ENCODE data around the gene RANBP17.

The RANBP17 gene

GRCh38 chr5:171318026-171318425 lies 456.2 kb downstream of the RANBP17 start:
- H3K27me3 Mint-ChIP-seq (ENCODE audit: low read depth): peaks cover 79% of the 10 kb centered on the region

GRCh38 chr5:171321447-171321846 lies 459.6 kb downstream of the RANBP17 start:
- H3K27me3 Mint-ChIP-seq (ENCODE audit: low read depth): peaks cover 70% of the 10 kb centered on the region
- no peaks in the 10 kb centered on the region for H3K4me1 Mint-ChIP-seq (ENCODE audit: low read depth)
- H3K27ac Mint-ChIP-seq: no peak overlapping the region
- H3K36me3 Mint-ChIP-seq (ENCODE audit: low read depth): no peaks in the 10 kb centered on the region
- no peaks in the 10 kb centered on the region for H3K9me3 Mint-ChIP-seq
- no peak for DNase-seq (ENCODE audit: low spot score)
- H3K4me3 Mint-ChIP-seq: no peak overlapping the region

More at GRCh38 chr5:171318026-171318425, 456.2 kb downstream of the RANBP17 start:
- DNase-seq (ENCODE audit: low spot score): no peak
- Mint-ChIP-seq H3K4me3 (no peak overlapping the region), H3K27ac (no peak overlapping the region), H3K36me3 (ENCODE audit: low read depth) (peaks cover under 1% of the 10 kb centered on the region), H3K9me3 (no peaks in the 10 kb centered on the region), H3K4me1 (ENCODE audit: low read depth) (peaks cover 8% of the 10 kb centered on the region)

GRCh38 chr5:171322527-171322926 lies 460.7 kb downstream of the RANBP17 start:
- no peak overlapping the region for H3K4me3 Mint-ChIP-seq
- no peak overlapping the region for H3K27ac Mint-ChIP-seq
- H3K36me3 Mint-ChIP-seq (ENCODE audit: low read depth): no peaks in the 10 kb centered on the region
- H3K27me3 Mint-ChIP-seq (ENCODE audit: low read depth): peaks cover 69% of the 10 kb centered on the region
- no peaks in the 10 kb centered on the region for H3K9me3 Mint-ChIP-seq
- no peak for DNase-seq (ENCODE audit: low spot score)
- H3K4me1 Mint-ChIP-seq (ENCODE audit: low read depth): no peaks in the 10 kb centered on the region

- Mint-ChIP-seq H3K4me3 (no peak overlapping the region), H3K4me1 (ENCODE audit: low read depth) (no peaks in the 10 kb centered on the region), H3K9me3 (no peaks in the 10 kb centered on the region), H3K27ac (no peak overlapping the region), H3K36me3 (ENCODE audit: low read depth) (no peaks in the 10 kb centered on the region), H3K27me3 (ENCODE audit: low read depth) (peaks cover 69% of the 10 kb centered on the region)
- DNase-seq (ENCODE audit: low spot score): no peak
Measured at GRCh38 chr5:171323007-171323406, 461.2 kb downstream of the RANBP17 start.

GRCh38 chr5:171323806-171324632 lies 462.2 kb downstream of the RANBP17 start:
- peaks cover 60% of the 10 kb centered on the region for H3K27me3 Mint-ChIP-seq (ENCODE audit: low read depth)

GRCh38 chr5:171330021-171330420 lies 468.2 kb downstream of the RANBP17 start:
- H3K27me3 Mint-ChIP-seq (ENCODE audit: low read depth): peaks cover 27% of the 10 kb centered on the region
- no peak for DNase-seq (ENCODE audit: low spot score)
- no peaks in the 10 kb centered on the region for H3K9me3 Mint-ChIP-seq
- H3K4me3 Mint-ChIP-seq: no peak overlapping the region
- no peaks in the 10 kb centered on the region for H3K4me1 Mint-ChIP-seq (ENCODE audit: low read depth)
- H3K36me3 Mint-ChIP-seq (ENCODE audit: low read depth): no peaks in the 10 kb centered on the region
- H3K27ac Mint-ChIP-seq: no peak overlapping the region

More at GRCh38 chr5:171323806-171324632, 462.2 kb downstream of the RANBP17 start:
- no peak overlapping the region for H3K4me3 Mint-ChIP-seq
- DNase-seq (ENCODE audit: low spot score): no peak
- H3K27ac Mint-ChIP-seq: no peak overlapping the region
- no peaks in the 10 kb centered on the region for H3K9me3 Mint-ChIP-seq
- no peaks in the 10 kb centered on the region for H3K36me3 Mint-ChIP-seq (ENCODE audit: low read depth)
- H3K4me1 Mint-ChIP-seq (ENCODE audit: low read depth): no peaks in the 10 kb centered on the region

- Mint-ChIP-seq H3K27me3 (ENCODE audit: low read depth) (peaks cover 35% of the 10 kb centered on the region), H3K9me3 (no peaks in the 10 kb centered on the region), H3K36me3 (ENCODE audit: low read depth) (no peaks in the 10 kb centered on the region), H3K27ac (no peak overlapping the region), H3K4me1 (ENCODE audit: low read depth) (no peaks in the 10 kb centered on the region), H3K4me3 (no peak overlapping the region)
- no peak for DNase-seq (ENCODE audit: low spot score)
Measured at GRCh38 chr5:171335616-171336015, 473.8 kb downstream of the RANBP17 start.

GRCh38 chr5:171336521-171337209 lies 474.8 kb downstream of the RANBP17 start:
- Mint-ChIP-seq H3K36me3 (ENCODE audit: low read depth) (no peaks in the 10 kb centered on the region), H3K4me1 (ENCODE audit: low read depth) (no peaks in the 10 kb centered on the region), H3K27ac (no peak overlapping the region), H3K27me3 (ENCODE audit: low read depth) (peaks cover 35% of the 10 kb centered on the region), H3K4me3 (no peak overlapping the region), H3K9me3 (no peaks in the 10 kb centered on the region)
- DNase-seq (ENCODE audit: low spot score): no peak

GRCh38 chr5:171337210-171337569 lies 475.4 kb downstream of the RANBP17 start:
- no peaks in the 10 kb centered on the region for H3K36me3 Mint-ChIP-seq (ENCODE audit: low read depth)
- no peaks in the 10 kb centered on the region for H3K9me3 Mint-ChIP-seq

GRCh38 chr5:171340042-171340441 lies 478.2 kb downstream of the RANBP17 start:
- Mint-ChIP-seq H3K27me3 (ENCODE audit: low read depth) (peaks cover 26% of the 10 kb centered on the region), H3K4me1 (ENCODE audit: low read depth) (no peaks in the 10 kb centered on the region), H3K4me3 (no peak overlapping the region)

More at GRCh38 chr5:171337210-171337569, 475.4 kb downstream of the RANBP17 start:
- no peak overlapping the region for H3K27ac Mint-ChIP-seq
- H3K4me3 Mint-ChIP-seq: no peak overlapping the region
- H3K4me1 Mint-ChIP-seq (ENCODE audit: low read depth): no peaks in the 10 kb centered on the region
- peaks cover 35% of the 10 kb centered on the region for H3K27me3 Mint-ChIP-seq (ENCODE audit: low read depth)
- no peak for DNase-seq (ENCODE audit: low spot score)

GRCh38 chr5:171340491-171340890 lies 478.7 kb downstream of the RANBP17 start:
- Mint-ChIP-seq H3K9me3 (no peaks in the 10 kb centered on the region), H3K4me1 (ENCODE audit: low read depth) (no peaks in the 10 kb centered on the region), H3K27ac (no peak overlapping the region), H3K27me3 (ENCODE audit: low read depth) (peaks cover 23% of the 10 kb centered on the region), H3K36me3 (ENCODE audit: low read depth) (no peaks in the 10 kb centered on the region), H3K4me3 (no peak overlapping the region)
- DNase-seq (ENCODE audit: low spot score): no peak

More at GRCh38 chr5:171340042-171340441, 478.2 kb downstream of the RANBP17 start:
- no peak for DNase-seq (ENCODE audit: low spot score)
- no peaks in the 10 kb centered on the region for H3K36me3 Mint-ChIP-seq (ENCODE audit: low read depth)
- H3K27ac Mint-ChIP-seq: no peak overlapping the region
- no peaks in the 10 kb centered on the region for H3K9me3 Mint-ChIP-seq

- Mint-ChIP-seq H3K36me3 (ENCODE audit: low read depth) (no peaks in the 10 kb centered on the region), H3K9me3 (no peaks in the 10 kb centered on the region), H3K27me3 (ENCODE audit: low read depth) (peaks cover 7% of the 10 kb centered on the region), H3K4me1 (ENCODE audit: low read depth) (no peaks in the 10 kb centered on the region), H3K27ac (no peak overlapping the region), H3K4me3 (no peak overlapping the region)
- no peak for DNase-seq (ENCODE audit: low spot score)
Measured at GRCh38 chr5:171342362-171343111, 480.7 kb downstream of the RANBP17 start.

- no peak overlapping the region for H3K27ac Mint-ChIP-seq
Measured at GRCh38 chr5:171344936-171345608, 483.3 kb downstream of the RANBP17 start.

More at GRCh38 chr5:171344936-171345608, 483.3 kb downstream of the RANBP17 start:
- Mint-ChIP-seq H3K4me1 (ENCODE audit: low read depth) (no peaks in the 10 kb centered on the region), H3K36me3 (ENCODE audit: low read depth) (no peaks in the 10 kb centered on the region), H3K4me3 (no peak overlapping the region), H3K27me3 (ENCODE audit: low read depth) (no peaks in the 10 kb centered on the region), H3K9me3 (no peaks in the 10 kb centered on the region)
- no peak for DNase-seq (ENCODE audit: low spot score)
